GM12872 (cell line): ENCODE results near the gene MTERF2.

Source experiments
- TF ChIP-seq, protein P1 (sequence below): IDR thresholded peaks from 3 replicates; pipeline ENCODE4 v1.5.1; 2011; ENCODE audit warnings: low read depth, mild to moderate bottlenecking, low read length, moderate library complexity; ENCODE audit not compliant: insufficient read depth

Gene MTERF2

DNA sequence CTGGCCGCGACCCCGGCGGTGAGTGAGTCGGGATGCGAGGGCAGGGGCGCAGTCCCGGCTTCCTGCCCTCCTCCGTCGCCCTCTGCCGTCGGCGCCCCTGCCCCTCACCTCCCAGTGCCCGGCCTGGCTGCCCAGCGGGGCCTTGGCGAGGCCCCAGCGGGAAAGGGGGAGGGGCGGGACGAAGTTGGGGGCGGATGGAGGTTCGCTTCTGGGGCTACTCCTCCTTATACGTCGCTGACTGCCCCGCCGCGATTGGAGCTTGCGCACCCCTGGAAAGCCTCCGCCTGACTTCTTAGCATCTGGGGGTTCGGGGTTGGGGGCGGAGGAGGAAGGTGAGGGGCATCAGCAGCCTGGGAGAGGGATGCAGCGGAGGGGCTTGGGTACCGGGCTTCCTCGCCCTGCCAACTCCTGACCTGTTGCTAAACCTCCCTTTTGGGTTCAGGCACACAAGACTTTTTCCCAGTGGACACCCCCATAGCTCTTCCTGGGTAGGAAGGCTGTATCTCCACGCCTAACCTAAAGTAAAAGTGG, 30.8 kb downstream of the MTERF2 start:
- TF ChIP-seq, protein P1, sequence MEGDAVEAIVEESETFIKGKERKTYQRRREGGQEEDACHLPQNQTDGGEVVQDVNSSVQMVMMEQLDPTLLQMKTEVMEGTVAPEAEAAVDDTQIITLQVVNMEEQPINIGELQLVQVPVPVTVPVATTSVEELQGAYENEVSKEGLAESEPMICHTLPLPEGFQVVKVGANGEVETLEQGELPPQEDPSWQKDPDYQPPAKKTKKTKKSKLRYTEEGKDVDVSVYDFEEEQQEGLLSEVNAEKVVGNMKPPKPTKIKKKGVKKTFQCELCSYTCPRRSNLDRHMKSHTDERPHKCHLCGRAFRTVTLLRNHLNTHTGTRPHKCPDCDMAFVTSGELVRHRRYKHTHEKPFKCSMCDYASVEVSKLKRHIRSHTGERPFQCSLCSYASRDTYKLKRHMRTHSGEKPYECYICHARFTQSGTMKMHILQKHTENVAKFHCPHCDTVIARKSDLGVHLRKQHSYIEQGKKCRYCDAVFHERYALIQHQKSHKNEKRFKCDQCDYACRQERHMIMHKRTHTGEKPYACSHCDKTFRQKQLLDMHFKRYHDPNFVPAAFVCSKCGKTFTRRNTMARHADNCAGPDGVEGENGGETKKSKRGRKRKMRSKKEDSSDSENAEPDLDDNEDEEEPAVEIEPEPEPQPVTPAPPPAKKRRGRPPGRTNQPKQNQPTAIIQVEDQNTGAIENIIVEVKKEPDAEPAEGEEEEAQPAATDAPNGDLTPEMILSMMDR, result no peak

DNA sequence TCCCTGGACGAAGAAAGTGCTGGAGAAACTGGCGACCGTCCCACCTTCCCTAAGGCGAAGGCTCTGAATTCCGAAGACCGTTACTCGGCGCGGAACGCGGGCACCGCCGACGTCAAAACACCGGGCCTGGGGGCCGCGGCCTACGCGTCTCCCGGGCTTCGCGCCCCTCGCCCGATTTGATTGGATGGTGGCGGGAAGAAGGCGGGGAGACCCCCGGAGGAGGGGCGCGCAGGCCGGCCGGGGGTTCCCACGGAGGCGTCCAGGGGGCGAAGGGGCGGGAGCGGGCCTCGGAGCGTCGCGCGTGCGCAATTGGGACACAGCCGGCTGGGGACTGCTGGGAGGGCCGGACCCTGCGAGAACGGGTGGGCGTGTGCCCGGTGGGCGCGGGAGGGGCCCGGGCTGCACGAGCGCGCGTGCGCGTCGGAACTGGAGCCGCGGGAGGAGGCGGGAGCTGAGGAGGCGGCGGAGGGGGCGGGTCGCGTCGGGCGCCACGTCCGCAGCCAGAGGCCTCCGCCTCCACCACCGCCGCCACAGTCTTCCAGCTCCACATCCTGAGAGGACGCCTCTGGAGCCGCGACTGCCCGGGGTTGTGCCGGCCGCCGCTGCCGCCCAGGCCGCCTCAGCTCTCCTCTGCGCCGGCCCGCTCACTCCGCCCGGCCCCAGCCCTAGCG, 31.4 kb downstream of the MTERF2 start, which contains the start of gene TMEM263:
TSS of gene TMEM263 (plus strand) at position 531 of the 671 bp plus-strand sequence. CDS start 11,210 bp downstream, outside the sequence.
- TF ChIP-seq, protein P1, result no peak

DNA sequence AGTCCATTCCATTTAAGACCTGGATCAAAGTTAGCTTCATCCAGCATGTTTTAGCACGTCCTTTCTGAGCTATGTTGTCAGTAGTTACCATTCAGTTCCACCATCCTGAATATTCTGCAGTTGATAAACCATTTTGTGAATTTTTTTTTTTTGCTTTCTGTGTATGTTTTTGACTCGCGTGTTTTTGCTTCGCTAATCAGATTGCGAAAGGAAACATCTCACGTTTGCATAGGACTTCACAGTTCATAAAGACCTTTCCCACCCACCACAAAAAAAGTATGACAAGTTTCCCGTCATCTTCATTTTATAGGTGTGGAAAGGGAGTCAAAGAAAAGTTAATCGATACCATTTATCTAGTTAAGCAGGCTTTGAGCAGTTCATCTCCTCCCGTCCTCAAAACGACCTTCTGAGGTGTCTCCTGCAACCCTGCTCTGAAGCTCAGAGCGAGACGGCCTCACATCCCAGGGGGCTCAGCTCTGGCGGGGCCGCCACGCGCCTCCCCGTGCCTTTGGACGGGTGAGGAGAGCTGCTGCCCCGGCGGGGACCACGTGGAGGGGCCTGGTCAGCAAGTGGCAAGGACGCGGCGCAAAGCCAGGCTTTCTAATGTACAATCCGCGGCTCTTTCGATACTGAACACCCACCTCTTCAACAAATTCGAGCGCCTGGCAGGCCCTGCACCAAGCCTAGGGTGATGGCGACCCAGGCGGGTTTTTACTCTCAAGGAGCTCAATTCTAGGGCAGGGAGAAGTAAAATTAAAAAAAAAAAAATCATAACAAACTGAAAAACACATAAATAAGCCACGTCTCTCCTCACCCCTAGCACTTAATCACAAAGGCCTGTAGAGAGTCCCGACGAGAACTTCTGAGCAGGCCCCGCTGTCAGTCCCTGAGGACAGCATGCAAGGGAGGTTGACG, 32.2 kb downstream of the MTERF2 start:
- TF ChIP-seq, protein P1, result no peak

DNA sequence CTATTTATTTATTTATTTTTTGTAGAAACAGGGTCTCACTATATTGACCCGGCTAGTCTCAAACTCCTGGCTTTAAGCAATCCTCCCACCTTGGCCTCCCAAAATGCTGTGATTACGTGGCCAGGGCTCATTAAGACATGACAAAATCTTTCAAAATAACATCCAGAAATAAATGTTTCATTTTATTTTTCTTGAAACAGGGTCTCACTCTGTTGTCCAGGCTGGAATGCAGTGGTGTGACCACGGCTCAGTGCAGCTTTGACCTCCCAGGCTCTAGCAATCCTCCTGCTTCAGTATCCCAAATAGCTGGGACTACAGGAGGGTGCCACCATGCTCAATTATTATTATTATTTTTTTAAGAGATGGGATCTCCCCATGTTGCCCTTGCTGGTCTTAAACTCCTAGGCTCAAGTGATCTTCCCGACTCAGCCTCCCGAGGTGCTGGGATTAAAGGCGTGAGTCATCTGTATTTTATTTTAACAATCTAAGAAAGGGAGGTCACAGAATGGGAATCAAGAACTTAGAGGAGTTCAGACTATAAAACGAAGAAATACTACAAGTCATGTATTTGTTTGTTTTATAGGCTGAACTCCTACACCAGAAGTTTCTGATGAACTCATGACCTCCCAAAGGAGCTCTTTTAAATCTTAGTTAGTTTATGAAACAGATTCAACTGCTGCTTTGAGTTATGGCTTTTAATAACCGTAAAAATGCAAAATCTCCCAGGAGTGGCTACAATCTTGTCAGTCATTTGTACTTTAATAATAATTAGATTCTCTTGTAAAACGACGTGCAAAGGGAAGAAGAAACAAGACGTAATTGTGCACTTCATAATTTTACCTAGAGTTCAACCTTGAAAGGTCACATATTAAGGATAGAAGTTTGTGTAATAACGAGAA, 33.3 kb downstream of the MTERF2 start:
- TF ChIP-seq, protein P1, result no peak

DNA sequence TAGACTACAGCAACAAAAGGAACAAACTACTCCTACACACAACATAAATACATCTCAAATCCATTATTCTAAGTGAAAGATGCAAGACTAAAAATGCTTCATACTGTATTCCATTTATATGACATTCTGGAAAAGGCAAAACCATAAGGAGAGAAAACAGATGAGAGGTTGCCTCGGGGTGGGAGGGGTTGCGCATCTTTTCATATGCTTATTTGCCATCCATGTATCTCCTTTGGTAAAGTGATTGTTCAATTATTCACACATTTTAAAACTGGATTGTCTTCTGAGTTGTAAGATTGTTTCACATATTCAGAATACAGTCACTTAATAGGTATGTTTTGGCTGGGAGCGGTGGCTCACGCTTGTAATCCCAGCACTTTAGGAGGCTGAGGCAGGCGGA, 36.4 kb downstream of the MTERF2 start:
- TF ChIP-seq, protein P1, result no peak

DNA sequence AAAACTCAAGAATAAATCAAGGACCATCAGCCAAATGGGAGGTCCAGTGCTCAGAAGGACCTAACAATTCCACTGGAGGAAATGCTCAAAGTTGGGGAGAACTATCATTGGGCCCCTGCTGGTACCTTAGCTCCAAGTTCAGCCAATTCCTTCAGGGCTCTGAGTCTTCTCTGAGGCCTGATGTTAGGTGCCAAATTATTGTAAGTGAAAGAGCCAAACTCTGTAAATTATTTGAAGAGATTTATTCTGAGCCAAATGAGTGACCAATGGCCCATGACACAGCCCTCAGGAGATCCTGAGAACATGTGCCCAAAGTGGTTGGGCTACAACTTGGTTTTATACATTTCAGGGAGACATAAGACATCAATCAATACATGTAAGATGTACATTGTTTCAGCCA, 39.5 kb downstream of the MTERF2 start:
- TF ChIP-seq, protein P1, result no peak
